ENCODE data around the gene SCN9A.

DNA sequence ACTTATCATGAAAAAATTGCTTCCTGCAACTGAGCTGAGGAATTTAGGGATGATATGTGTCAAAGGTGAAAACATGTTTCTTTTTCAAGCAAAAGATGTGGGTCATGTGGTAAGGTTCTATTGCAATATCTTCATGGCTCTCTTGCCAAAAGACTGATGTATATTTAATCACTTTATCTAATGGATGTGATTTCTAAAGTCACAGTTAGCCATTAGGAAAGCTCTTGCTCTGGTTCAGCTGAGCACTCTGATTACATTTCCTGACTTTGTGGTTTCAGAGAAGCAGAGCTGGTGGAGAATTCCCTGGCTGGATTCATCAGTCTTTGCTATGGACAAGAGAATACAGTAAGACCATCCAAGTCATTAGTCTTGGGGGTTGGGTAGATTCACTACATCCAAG is 24.4 kb downstream of the SCN9A start:
- TF ChIP-seq CTCF (IDR thresholded peaks at IDR 0.05; ENCODE audit: insufficient read depth, low read length): no peak
- TF ChIP-seq, protein P1, sequence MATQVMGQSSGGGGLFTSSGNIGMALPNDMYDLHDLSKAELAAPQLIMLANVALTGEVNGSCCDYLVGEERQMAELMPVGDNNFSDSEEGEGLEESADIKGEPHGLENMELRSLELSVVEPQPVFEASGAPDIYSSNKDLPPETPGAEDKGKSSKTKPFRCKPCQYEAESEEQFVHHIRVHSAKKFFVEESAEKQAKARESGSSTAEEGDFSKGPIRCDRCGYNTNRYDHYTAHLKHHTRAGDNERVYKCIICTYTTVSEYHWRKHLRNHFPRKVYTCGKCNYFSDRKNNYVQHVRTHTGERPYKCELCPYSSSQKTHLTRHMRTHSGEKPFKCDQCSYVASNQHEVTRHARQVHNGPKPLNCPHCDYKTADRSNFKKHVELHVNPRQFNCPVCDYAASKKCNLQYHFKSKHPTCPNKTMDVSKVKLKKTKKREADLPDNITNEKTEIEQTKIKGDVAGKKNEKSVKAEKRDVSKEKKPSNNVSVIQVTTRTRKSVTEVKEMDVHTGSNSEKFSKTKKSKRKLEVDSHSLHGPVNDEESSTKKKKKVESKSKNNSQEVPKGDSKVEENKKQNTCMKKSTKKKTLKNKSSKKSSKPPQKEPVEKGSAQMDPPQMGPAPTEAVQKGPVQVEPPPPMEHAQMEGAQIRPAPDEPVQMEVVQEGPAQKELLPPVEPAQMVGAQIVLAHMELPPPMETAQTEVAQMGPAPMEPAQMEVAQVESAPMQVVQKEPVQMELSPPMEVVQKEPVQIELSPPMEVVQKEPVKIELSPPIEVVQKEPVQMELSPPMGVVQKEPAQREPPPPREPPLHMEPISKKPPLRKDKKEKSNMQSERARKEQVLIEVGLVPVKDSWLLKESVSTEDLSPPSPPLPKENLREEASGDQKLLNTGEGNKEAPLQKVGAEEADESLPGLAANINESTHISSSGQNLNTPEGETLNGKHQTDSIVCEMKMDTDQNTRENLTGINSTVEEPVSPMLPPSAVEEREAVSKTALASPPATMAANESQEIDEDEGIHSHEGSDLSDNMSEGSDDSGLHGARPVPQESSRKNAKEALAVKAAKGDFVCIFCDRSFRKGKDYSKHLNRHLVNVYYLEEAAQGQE (IDR thresholded peaks at IDR 0.05; ENCODE audit: insufficient replicate concordance, low read depth): no peak
- TF ChIP-seq GABPA (IDR thresholded peaks at IDR 0.05; ENCODE audit: low read depth): no peak
- no peak for TF ChIP-seq SPI1 (IDR thresholded peaks at IDR 0.05; ENCODE audit: borderline replicate concordance, low read depth)
- no peak for TF ChIP-seq POLR2AphosphoS5 (IDR thresholded peaks at IDR 0.05; ENCODE audit: low read depth)
